Heart left ventricle (tissue), 16 donors: ENCODE results near the gene HIP1. TPM values are rescaled to one million over a fixed set of nuclear protein-coding genes. Genes with fewer than 3 reads are reported as not detected.
"Not testable (repeated sequence)": the region's sequence is repeated elsewhere in the genome, so short reads cannot be mapped to it uniquely, and the experiment has no call there.

Source experiments
- ATAC-seq, 4 donors: fragments of 200-7000 bp; cut with Tn5 transposase; one replicate each; pipeline ENCODE4 v1.9.1; 2020 to 2022; ENCODE audit warnings: moderate library complexity in 4 of 4, mild to moderate bottlenecking in 3 of 4, moderate number of reproducible peaks in 1 of 4
- DNase-seq, 5 donors: peaks; one replicate each; pipeline ENCODE4 v3.0.0-alpha.2; 2020
- H3K27ac ChIP-seq, 12 donors: fragments of 200-600 bp; sonication (generic) in 4 of 12; one replicate each; pipeline versions ENCODE4 v1.5.0 to v1.8.0; 2016 to 2022; ENCODE audit warnings: mild to moderate bottlenecking in 2 of 12
- H3K27me3 ChIP-seq, 9 donors: fragments of 200-600 bp; sonication (generic) in 2 of 9; one replicate each; pipeline versions ENCODE4 v1.5.1 to v1.8.0; 2016 to 2022; ENCODE audit warnings: mild to moderate bottlenecking in 3 of 9
- H3K36me3 ChIP-seq, 9 donors: fragments of 200-600 bp; sonication (generic) in 2 of 9; one replicate each; pipeline versions ENCODE4 v1.5.0 to v1.8.0; 2018 to 2022; ENCODE audit warnings: mild to moderate bottlenecking in 2 of 9
- H3K4me1 ChIP-seq, 12 donors: fragments of 200-600 bp; sonication (generic) in 4 of 12; one replicate each; pipeline versions ENCODE4 v1.5.0 to v1.8.0; 2016 to 2022; ENCODE audit warnings: mild to moderate bottlenecking in 3 of 12
- H3K4me3 ChIP-seq, 12 donors: fragments of 200-600 bp; sonication (generic) in 4 of 12; one replicate each; pipeline versions ENCODE4 v1.5.0 to v1.8.0; 2017 to 2022; ENCODE audit warnings: mild to moderate bottlenecking in 9 of 12, moderate library complexity in 4 of 12
- H3K9me3 ChIP-seq, 12 donors: fragments of 200-600 bp; sonication (generic) in 4 of 12; one replicate each; pipeline versions ENCODE4 v1.5.0 to v1.8.0; 2016 to 2022; ENCODE audit warnings: mild to moderate bottlenecking in 1 of 12
- POLR2A ChIP-seq, 2 donors: fragments of 450-650 bp; IDR thresholded peaks; one replicate each; pipeline ENCODE4 v1.6.1; 2017; ENCODE audit warnings: antibody characterized with exemption in 2 of 2, mild to moderate bottlenecking in 2 of 2, moderate library complexity in 2 of 2
- WGBS, 4 donors: extraction: QIAGEN DNeasy Blood & Tissue Kit in 2 of 4; methylation state at CpG; one replicate each; pipeline versions ENCODE4 v1.1.5 to v1.1.7; 2013 to 2018; 5-methylcytosine and 5-hydroxymethylcytosine counted together
- intact Hi-C, 10 donors: fragments of 100-400 bp; cut with DNase I; formaldehyde crosslinking; loops; one replicate each; pipeline versions ENCODE4 v1.11.1 to v1.14.2; 2022
- polyA plus RNA-seq, 2 donors: library from polyadenylated mRNA; stranded (reverse); fragments of 200-250 nt; gene quantifications; one replicate each; pipeline ENCODE4 v1.2.3, GENCODE V29; 2013
- total RNA-seq, 9 donors: library from RNA; depleted of rRNA in 2 of 9; stranded (reverse); fragments of >200 nt in 2 of 9; fragmentation: NEBNext Ultra II Directional in 3 of 9; extraction: Animal tissue kit (Norgen Biotek cat#: 25700) in 3 of 9; gene quantifications; one replicate each; pipeline versions ENCODE4 v1.1.0 to v1.2.4, GENCODE V29; 2016 to 2023
- TF ChIP-seq, protein P1 (sequence below), 12 donors: fragments of 200-600 bp; sonication (generic) in 4 of 12; IDR thresholded peaks; one replicate each; pipeline versions ENCODE4 v1.5.0 to v1.8.0; 2018 to 2022; ENCODE audit warnings: antibody characterized with exemption in 12 of 12, mild to moderate bottlenecking in 5 of 12
- donor health status: ischemic (EF 13 %, LVEDD 7.1; RV severe dilation, severe dysfunction).
- donor health status: healthy with polysubstance abuse.
- donor health status: DM: no; HTN: yes; CAD: no.
- donor health status: DM: no; HTN: no; CAD: no.
- donor health status: ischemic (EF 25% LVEDD 6.9; RV normal size, moderate dysfunction).
- donor health status: ischemic (EF 25% LVEDD 5.7; RV mildly dilated, moderate dysfunction).
- donor health status: healthy.
- donor health status: DM: yes; HTN: yes; CAD: no.
- donor health status: ischemic (EF 35%, LVEDD 5.7; RV mildly dilated, moderate dysfunction).
- donor health status: nonischemic (EF 11% LVEDD 7.7; RV severe dilation, severe dysfunction).
- donor health status: DM: yes; HTN: yes; CAD: no.
- donor health status: PGD.
- donor health status: ischemic (EF 29% LVEDD 5.4; RV normal size, mild dysfunction).
- donor health status: nonischemic (EF 23%, LVEDD 6.1; RV moderate dilation, normal function).

The HIP1 gene
- total and polyA plus RNA-seq, 11 donors, result 5.9 to 36.4 (median 21.8) TPM

DNA sequence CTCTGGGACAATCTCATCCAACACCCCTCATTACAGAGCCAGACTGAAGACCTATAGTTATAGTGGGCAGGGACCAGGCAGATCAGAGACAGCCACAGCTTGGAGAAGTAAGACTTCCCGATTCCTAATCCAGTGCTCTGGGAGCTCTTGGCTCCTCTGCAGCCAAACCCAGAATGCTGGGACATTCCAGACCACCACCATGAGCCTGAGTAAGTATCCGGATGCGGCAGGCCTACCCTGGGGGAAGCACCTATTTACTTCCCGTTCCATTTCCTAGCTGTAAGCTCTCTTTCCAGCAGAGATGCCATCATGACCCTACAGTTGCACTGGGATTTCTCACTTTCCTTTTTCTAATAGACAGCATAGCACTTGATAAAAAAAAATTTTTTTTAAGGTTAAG is 16.4 kb downstream of the HIP1 start:
- TF ChIP-seq, protein P1, sequence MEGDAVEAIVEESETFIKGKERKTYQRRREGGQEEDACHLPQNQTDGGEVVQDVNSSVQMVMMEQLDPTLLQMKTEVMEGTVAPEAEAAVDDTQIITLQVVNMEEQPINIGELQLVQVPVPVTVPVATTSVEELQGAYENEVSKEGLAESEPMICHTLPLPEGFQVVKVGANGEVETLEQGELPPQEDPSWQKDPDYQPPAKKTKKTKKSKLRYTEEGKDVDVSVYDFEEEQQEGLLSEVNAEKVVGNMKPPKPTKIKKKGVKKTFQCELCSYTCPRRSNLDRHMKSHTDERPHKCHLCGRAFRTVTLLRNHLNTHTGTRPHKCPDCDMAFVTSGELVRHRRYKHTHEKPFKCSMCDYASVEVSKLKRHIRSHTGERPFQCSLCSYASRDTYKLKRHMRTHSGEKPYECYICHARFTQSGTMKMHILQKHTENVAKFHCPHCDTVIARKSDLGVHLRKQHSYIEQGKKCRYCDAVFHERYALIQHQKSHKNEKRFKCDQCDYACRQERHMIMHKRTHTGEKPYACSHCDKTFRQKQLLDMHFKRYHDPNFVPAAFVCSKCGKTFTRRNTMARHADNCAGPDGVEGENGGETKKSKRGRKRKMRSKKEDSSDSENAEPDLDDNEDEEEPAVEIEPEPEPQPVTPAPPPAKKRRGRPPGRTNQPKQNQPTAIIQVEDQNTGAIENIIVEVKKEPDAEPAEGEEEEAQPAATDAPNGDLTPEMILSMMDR (IDR thresholded peaks at IDR 0.05), result no peak
- TF ChIP-seq POLR2A (IDR thresholded peaks at IDR 0.05), result no peak
- Histone ChIP-seq H3K27me3 (no peaks in the 10 kb centered on the region), H3K9me3 (no peaks in the 10 kb centered on the region), H3K4me1 (peaks cover 0 to 17% (median 0%) of the 10 kb centered on the region in 12 donors), H3K4me3 (no peak overlapping the region), H3K27ac (peak overlapping the region in 1 of 12 donors; percentile 9), H3K36me3 (peaks cover 0 to 6% (median 0%) of the 10 kb centered on the region in 9 donors)
- WGBS, 4 donors, result 53 to 73% (median 69%) methylated on average over 4 of the region's 4 CpGs
- no peak for ATAC-seq
- intact Hi-C loops, result no loop called here
- DNase-seq, result no peak

DNA sequence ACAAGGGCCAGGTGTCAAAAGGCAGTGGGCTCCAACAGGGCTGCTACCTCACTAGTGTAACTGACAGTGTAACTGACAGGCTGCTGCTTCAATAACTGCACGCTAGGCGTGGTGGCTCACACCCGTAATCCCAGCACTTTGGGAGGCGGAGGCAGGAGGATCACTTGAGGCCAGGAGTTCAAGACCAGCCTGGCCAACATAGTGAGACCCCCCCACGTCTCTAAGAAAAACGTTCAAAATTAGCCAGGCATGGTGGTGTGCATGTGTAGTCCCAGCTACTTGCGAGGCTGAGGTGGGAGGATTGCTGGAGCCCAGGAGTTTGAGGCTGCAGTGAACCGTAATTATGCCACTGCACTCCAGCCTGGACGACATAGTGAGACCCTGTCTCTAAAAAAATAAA is 16.8 kb downstream of the HIP1 start:
- peaks cover 0 to 17% (median 0%) of the 10 kb centered on the region in 12 donors for H3K4me1 ChIP-seq
- H3K4me3 ChIP-seq, H3K9me3 ChIP-seq, H3K36me3 ChIP-seq, DNase-seq, intact Hi-C loops, ATAC-seq, H3K27me3 ChIP-seq: not testable (repeated sequence)
- 92 to 96% (median 93%) methylated on average over 9 of the region's 9 CpGs for WGBS, 4 donors
- peak overlapping the region in 1 of 12 donors; percentile 9 for H3K27ac ChIP-seq

DNA sequence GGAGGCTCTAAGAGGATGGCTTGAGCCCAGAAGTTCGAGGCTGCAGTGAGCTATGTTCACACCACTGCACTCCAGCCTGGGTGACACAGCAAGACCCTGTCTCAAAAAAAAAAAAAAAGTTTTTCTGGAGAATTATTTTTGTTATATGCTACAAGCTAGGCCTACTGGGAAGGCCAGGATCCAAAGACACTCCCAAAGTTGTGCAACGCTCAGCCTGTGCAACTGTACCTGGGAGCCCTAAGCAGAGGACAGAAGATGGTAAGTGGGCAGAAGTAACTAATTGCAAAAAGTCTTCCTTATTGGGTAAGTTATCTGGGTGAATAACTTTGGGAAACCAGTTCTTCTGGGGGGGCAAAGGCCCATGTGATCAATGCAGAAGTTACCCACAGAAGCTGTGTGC is 17.3 kb downstream of the HIP1 start:
- Histone ChIP-seq H3K36me3 (peaks cover 0 to 6% (median 0%) of the 10 kb centered on the region in 9 donors), H3K27me3 (no peaks in the 10 kb centered on the region), H3K27ac (no peak overlapping the region), H3K9me3 (no peaks in the 10 kb centered on the region), H3K4me3 (no peak overlapping the region), H3K4me1 (peaks cover 0 to 17% (median 0%) of the 10 kb centered on the region in 12 donors)
- ATAC-seq (no peak), DNase-seq (no peak)
- 75 to 83% (median 76%) methylated on average over 2 of the region's 2 CpGs for WGBS, 4 donors
- TF ChIP-seq, protein P1 (IDR thresholded peaks at IDR 0.05), result no peak
- no peak for TF ChIP-seq POLR2A (IDR thresholded peaks at IDR 0.05)
- intact Hi-C loops, result no loop called here

DNA sequence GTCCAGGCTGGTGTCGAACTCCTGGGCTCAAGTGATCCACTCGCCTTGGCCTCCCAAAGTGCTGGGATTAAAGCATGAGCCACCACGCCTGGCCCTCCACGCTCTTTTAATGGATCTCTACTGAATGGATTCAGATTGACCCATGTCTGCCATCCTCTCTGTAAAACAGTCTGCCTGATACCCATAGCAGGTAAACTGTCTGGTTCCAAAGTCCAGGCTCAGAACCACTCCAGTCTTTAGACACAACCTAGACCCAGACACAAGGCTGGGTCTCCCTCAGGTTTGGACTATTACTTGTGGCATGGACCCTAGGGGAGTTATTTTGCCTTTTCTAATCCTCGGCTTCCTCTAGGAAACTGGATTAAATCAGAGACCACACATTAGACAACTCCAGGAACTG is 19.1 kb downstream of the HIP1 start:
- TF ChIP-seq, protein P1 (IDR thresholded peaks at IDR 0.05), result no peak
- TF ChIP-seq POLR2A (IDR thresholded peaks at IDR 0.05), result no peak
- intact Hi-C loops, result loop anchor here in 1 of 10 donors (10.0 kb wide), 1 partner anchor 65 kb away; no protein-coding TSS in a partner anchor
- no peak for ATAC-seq
- H3K27ac ChIP-seq, result no peak overlapping the region
- peaks cover 0 to 20% (median 0%) of the 10 kb centered on the region in 12 donors for H3K4me1 ChIP-seq
- peaks cover 0 to 6% (median 0%) of the 10 kb centered on the region in 9 donors for H3K36me3 ChIP-seq
- no peaks in the 10 kb centered on the region for H3K9me3 ChIP-seq
- 96% methylated on average over 5 of the region's 5 CpGs for WGBS, 4 donors
- H3K4me3 ChIP-seq, result no peak overlapping the region
- no peak for DNase-seq
- no peaks in the 10 kb centered on the region for H3K27me3 ChIP-seq
